Effector memory CD8-positive, alpha-beta T cell (primary cell): ENCODE measurements around the gene ABR.
"Not testable (repeated sequence)": the region's sequence is repeated elsewhere in the genome, so short reads cannot be mapped to it uniquely, and the experiment has no call there.

Experiments used
- ATAC-seq: fragments of 150-1000 bp; cut with Tn5 transposase; replicated peaks from 2 replicates; pipeline ENCODE4 v1.10.0; 2021; ENCODE audit warnings: mild to moderate bottlenecking, moderate library complexity
- DNase-seq, 3 experiments: peaks; one replicate each; pipeline ENCODE4 v3.0.0; 2021
- H3K27ac Mint-ChIP-seq, 2 donors: one replicate each; pipeline ENCODE4 v1.8.0; 2022; ENCODE audit warnings: mild to moderate bottlenecking in 2 of 2, mixed read lengths in 2 of 2, moderate library complexity in 2 of 2
- H3K27me3 Mint-ChIP-seq, 2 donors: one replicate each; pipeline ENCODE4 v1.8.0; 2022; ENCODE audit warnings: mixed read lengths in 2 of 2
- H3K36me3 Mint-ChIP-seq: one replicate; pipeline ENCODE4 v1.8.0; 2022; ENCODE audit warnings: mild to moderate bottlenecking, moderate library complexity, mixed read lengths; ENCODE audit not compliant: insufficient read depth
- H3K4me1 Mint-ChIP-seq, 2 donors: one replicate each; pipeline ENCODE4 v1.8.0; 2022; ENCODE audit warnings: low read depth in 2 of 2, mixed read lengths in 2 of 2
- H3K4me3 Mint-ChIP-seq, 2 donors: one replicate each; pipeline ENCODE4 v1.8.0; 2022; ENCODE audit warnings: mild to moderate bottlenecking in 2 of 2, mixed read lengths in 2 of 2, moderate library complexity in 2 of 2
- H3K9me3 Mint-ChIP-seq, 2 donors: one replicate each; pipeline ENCODE4 v1.8.0; 2022; ENCODE audit warnings: mixed read lengths in 2 of 2

The ABR gene

DNA sequence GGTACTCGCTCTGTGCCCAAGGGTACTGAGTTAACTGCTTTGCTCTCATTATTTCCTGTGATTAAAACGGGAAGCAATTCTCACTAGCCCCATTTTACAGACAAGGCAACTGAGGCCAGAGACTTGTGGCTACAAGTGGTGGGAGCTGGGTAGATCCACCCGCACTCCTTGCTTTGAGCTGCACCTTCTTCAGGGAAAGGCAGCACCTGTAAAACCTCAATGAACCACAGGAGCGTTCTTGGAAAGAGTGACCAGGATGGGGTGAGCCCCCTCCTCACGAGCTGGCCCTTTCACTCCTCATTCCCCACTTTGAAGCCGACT is 102.8 kb downstream of the ABR start:
- H3K9me3 Mint-ChIP-seq = no peaks in the 10 kb centered on the region
- H3K27me3 Mint-ChIP-seq = no peaks in the 10 kb centered on the region
- peaks cover 12% of the 10 kb centered on the region for H3K36me3 Mint-ChIP-seq
- DNase-seq (no peak), ATAC-seq (no peak)
- peak overlapping the region in 1 of 2 donors; percentile 60 for H3K27ac Mint-ChIP-seq
- H3K4me3 Mint-ChIP-seq = no peak overlapping the region
- peaks cover 3 to 20% of the 10 kb centered on the region in 2 donors for H3K4me1 Mint-ChIP-seq

DNA sequence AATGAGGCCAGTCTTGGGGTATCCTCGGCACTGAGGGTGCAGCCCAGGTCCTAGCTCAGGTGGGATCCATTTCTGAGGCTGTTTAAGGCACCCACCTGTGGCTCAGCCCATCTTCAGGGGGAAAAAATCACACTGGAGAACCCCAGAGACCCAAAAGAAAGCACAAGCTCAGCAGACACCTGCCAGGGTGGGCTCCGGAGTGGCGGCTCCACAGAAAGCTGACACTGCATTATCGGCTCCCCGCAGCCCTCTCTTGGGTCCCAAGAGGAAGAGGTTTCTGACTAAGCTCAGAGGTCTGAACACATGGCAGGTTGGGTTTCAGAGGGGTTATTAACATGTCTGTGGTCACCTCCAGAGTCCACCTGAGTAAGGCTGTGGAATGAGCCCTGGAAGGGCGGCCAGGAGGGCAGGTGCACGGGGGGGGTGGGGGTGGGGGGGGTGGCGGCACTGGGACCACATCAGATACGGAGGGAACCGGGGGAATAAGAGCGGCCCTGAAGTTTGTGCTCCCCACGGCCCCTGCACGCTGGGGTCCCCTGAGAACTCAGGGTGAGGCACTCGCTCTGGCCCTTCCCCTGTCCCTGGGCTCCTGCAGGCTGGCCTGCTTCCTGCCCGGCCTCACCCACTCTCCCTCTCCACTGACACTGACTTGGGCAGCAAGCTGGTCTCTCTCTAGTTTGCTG is 103.3 kb downstream of the ABR start:
- Mint-ChIP-seq H3K9me3 (no peaks in the 10 kb centered on the region), H3K27ac (peak overlapping the region in 1 of 2 donors; percentile 60), H3K27me3 (no peaks in the 10 kb centered on the region), H3K4me1 (peaks cover 3 to 22% of the 10 kb centered on the region in 2 donors), H3K4me3 (no peak overlapping the region), H3K36me3 (peaks cover 16% of the 10 kb centered on the region)
- DNase-seq (no peak), ATAC-seq (no peak)

DNA sequence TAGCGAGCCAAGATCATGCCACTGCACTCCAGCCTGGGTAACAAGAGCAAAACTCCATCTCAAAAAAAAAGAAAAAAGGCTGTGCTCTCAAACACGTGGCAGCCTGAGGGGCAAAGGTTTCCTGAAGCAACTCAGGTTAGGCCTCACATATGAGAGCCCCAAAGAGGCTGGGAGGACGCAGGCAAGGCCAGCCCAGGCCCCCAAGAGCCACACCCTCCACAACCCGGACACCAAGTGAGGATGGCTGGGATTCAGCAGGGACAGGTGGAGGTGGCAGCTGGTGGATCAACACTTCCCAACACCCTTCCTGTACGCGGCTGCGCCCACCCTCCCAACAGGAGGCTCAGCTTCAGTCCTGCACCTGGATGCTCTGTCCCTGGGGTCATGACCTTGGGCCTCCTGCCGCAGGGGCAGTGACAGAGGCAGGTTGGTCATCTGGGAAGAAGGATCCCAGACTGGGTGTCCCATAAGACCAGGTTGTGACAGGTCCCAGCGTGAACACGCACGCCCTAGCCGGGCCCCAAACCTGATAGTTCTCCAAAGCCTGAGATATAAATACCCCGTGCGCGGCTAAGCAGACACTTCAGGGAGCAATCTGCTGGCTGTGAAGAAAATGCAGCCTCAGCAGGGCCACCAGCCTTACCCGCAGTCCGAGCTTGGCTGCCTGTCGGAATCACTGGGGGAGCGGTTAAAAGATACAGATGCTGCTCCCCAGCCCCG is 104.7 kb downstream of the ABR start:
- H3K9me3 Mint-ChIP-seq = no peaks in the 10 kb centered on the region
- H3K27me3 Mint-ChIP-seq = no peaks in the 10 kb centered on the region
- H3K4me3 Mint-ChIP-seq = no peak overlapping the region
- ATAC-seq = no peak
- no peak for DNase-seq
- peaks cover 23% of the 10 kb centered on the region for H3K36me3 Mint-ChIP-seq
- H3K27ac Mint-ChIP-seq = peak overlapping the region in 1 of 2 donors; percentile 46
- H3K4me1 Mint-ChIP-seq = peaks cover 0 to 22% of the 10 kb centered on the region in 2 donors

DNA sequence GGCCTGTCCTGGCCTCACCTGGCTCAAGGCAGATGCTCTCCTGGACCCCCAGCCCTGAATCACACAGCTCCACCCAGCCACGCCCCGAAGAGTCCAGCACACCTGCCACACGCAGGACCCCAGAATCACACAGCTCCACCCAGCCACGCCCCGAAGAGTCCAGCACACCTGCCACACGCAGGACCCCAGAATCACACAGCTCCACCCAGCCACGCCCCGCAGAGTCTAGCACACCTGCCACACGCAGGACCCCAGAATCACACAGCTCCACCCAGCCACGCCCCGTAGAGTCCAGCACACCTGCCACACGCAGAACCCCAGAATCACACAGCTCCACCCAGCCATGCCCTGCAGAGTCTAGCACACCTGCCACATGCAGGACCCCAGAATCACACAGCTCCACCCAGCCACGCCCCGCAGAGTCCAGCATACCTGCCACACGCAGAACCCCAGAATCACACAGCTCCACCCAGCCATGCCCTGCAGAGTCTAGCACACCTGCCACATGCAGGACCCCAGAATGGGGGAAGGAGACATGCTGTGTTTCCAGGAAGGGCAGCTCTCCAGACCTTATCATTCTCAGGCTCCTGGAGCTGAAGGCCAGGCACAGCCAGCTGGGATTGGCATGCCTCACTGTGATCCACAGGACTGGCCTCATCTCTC is 105.7 kb downstream of the ABR start:
- H3K27me3 Mint-ChIP-seq, H3K9me3 Mint-ChIP-seq, DNase-seq, ATAC-seq, H3K4me3 Mint-ChIP-seq: not testable (repeated sequence)
- Mint-ChIP-seq H3K36me3 (peaks cover 33% of the 10 kb centered on the region), H3K4me1 (peaks cover 0 to 22% of the 10 kb centered on the region in 2 donors), H3K27ac (peak overlapping the region; percentile 19 to 46)

DNA sequence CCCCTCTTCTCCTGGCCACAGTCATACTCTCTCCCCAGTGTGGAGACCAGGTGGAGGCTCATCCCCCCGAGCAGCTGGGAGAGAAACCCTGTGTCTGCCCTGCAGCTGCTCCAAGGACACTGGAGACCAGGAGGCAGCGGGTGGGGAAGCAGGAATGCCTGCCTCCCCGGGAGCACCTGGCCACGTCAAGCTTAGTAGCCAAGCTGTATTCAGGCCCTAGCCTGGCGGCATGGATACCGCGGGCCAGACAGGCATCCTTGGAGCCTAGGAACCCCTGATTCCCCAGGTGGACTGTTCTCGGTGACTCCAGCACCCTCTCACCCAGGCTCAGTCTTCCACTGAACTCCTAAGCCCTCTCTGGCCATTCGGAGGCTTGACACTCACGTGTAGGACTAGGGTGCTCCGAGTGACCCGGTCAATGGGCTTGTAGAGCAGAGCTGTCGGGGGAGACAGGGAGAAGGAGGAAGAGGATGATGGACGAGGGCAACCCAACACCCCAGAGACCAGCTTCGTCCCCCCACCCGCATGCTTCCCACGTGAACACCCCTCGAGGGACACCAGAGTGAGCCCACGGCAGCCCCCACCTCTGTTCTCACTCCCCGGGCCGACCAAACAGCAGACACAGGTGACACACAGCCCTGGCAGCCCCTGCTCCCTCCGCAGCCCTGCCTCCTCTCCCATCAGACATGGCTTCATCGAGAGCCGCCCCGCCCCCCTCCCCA is 106.4 kb downstream of the ABR start:
- Mint-ChIP-seq H3K4me1 (peaks cover 0 to 20% of the 10 kb centered on the region in 2 donors), H3K36me3 (peaks cover 37% of the 10 kb centered on the region), H3K9me3 (no peaks in the 10 kb centered on the region), H3K27ac (peak overlapping the region in 1 of 2 donors; percentile 19), H3K4me3 (no peak overlapping the region), H3K27me3 (no peaks in the 10 kb centered on the region)
- ATAC-seq = no peak
- no peak for DNase-seq

DNA sequence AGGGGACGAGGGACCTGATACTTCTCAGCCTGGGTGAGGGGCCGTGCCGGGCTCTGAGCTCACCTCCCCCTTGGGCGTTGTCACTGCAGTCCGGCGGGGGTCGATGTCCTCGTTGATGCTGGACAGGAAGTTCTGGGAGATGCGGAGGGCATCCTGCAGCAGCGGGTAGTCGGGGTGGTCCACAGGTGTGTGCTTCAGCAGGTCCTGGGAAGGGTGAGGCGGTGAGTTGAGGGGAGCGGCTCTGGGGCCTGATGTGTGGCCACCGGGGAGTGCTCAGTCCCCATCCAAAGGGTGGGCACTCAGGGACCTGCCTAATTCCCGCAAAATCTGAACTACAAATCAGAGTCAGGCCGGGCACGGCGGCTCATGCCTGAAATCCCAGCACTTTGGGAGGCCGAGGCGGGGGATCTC is 107.2 kb downstream of the ABR start:
- DNase-seq (no peak), ATAC-seq (no peak)
- Mint-ChIP-seq H3K27ac (no peak overlapping the region), H3K36me3 (peaks cover 37% of the 10 kb centered on the region), H3K9me3 (no peaks in the 10 kb centered on the region), H3K4me3 (no peak overlapping the region), H3K4me1 (peaks cover 0 to 16% of the 10 kb centered on the region in 2 donors), H3K27me3 (no peaks in the 10 kb centered on the region)

DNA sequence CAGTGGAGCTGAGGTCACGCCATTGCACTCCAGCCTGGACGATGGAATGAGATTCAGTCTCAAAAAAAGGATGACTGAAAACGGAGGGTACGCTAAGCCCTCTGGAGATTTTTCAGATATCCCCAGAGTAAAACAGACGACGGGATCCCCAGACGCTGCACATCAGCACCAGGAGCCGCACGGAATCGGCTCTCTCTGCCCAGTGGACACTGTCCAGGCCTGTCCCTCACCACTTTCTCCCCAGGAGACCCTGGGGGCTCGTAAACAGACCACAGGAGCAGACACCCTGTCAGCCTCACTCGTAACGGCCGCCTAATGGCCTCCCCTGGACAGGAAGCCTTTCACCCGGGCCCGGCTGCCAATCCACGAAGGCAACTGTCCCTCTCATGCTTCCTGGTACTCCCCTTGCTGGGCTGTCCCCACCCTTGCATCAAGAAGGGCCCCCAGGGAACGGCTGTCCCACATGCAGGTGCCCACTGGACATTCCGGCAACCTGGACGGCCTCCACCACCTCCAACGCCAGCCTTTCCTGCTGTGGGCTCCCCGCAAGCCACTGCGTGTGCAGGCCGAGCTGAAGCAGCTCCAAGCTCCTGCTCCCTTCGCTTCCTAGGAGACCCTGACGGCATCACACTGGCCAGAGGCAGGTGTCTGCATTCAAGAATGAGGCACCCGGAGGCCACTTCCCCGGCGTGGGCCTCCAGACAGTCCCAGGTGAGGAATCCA is 108.5 kb downstream of the ABR start:
- DNase-seq (no peak), ATAC-seq (no peak)
- Mint-ChIP-seq H3K4me3 (no peak overlapping the region), H3K9me3 (peaks cover 2% of the 10 kb centered on the region in 2 donors), H3K27ac (no peak overlapping the region), H3K4me1 (peaks cover 0 to 13% of the 10 kb centered on the region in 2 donors), H3K27me3 (no peaks in the 10 kb centered on the region), H3K36me3 (peaks cover 43% of the 10 kb centered on the region)

DNA sequence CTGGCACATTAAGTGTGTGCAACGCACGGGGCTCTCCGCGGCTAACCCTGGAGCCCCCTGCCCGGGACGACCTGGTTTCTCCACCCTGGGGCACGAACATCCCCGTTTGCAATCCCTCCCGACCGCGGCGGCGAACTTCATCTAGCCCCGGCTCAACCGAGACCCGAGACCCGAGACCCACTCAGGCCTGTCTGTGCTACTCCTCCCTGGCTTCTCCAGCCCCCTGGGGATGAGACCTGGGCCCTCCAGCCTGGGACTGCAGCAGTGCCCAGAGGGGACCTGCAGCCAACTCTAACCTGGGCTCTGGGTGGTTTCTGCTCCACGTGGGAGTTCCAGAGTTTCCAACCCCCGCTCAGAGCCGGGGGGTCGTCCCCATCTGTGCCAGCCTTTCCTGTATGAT is 109.4 kb downstream of the ABR start:
- Mint-ChIP-seq H3K27me3 (no peaks in the 10 kb centered on the region), H3K4me1 (peaks cover 0 to 10% of the 10 kb centered on the region in 2 donors), H3K4me3 (no peak overlapping the region), H3K36me3 (peaks cover 52% of the 10 kb centered on the region), H3K9me3 (peaks cover 2 to 10% of the 10 kb centered on the region in 2 donors), H3K27ac (no peak overlapping the region)
- no peak for DNase-seq
- ATAC-seq = no peak

DNA sequence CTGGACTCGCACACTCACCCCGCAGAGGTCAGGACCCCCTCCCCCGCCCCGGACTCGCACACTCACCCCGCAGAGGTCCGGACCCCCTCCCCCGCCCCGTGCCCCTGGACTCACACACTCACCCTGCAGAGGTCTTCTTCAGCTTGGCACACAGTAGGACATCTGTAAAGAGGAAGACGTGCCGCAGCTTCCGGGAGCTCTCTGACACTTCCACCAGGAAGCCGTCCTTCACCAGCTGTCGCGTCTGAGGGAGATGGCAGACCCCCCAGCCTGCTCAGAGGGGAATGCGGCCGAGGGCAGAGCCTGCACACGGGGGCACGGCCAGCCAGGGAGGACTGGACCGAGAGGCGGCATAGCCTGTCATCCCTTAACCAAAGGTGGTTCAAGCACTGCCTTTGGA is 109.9 kb downstream of the ABR start:
- Mint-ChIP-seq H3K27me3 (no peaks in the 10 kb centered on the region), H3K9me3 (peaks cover 2 to 10% of the 10 kb centered on the region in 2 donors), H3K27ac (no peak overlapping the region), H3K4me3 (no peak overlapping the region), H3K4me1 (peaks cover 0 to 10% of the 10 kb centered on the region in 2 donors), H3K36me3 (peaks cover 52% of the 10 kb centered on the region)
- ATAC-seq (no peak), DNase-seq (no peak)

DNA sequence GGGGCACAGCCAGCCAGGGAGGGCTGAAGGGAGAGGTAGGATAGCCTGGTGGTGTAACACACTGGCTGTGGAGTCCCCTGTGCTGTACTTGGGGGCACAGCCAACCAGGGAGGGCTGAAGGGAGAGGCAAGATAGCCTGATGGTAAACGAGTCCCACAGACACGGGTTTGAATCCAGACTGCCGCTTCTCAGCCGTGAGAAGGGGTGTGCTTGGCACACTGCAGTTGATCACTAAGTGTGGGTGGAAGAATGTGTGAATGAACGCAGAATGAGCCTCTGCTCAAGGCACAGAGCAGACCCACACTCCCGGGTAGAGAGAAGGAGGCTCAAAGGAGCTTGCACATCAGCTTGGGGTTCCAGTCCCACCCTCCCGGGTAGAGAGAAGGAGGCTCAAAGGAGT is 111.4 kb downstream of the ABR start:
- Mint-ChIP-seq H3K27ac (no peak overlapping the region), H3K4me3 (no peak overlapping the region), H3K27me3 (no peaks in the 10 kb centered on the region), H3K9me3 (peaks cover 2 to 10% of the 10 kb centered on the region in 2 donors), H3K36me3 (peaks cover 52% of the 10 kb centered on the region), H3K4me1 (peaks cover 0 to 6% of the 10 kb centered on the region in 2 donors)
- ATAC-seq (no peak), DNase-seq (no peak)

DNA sequence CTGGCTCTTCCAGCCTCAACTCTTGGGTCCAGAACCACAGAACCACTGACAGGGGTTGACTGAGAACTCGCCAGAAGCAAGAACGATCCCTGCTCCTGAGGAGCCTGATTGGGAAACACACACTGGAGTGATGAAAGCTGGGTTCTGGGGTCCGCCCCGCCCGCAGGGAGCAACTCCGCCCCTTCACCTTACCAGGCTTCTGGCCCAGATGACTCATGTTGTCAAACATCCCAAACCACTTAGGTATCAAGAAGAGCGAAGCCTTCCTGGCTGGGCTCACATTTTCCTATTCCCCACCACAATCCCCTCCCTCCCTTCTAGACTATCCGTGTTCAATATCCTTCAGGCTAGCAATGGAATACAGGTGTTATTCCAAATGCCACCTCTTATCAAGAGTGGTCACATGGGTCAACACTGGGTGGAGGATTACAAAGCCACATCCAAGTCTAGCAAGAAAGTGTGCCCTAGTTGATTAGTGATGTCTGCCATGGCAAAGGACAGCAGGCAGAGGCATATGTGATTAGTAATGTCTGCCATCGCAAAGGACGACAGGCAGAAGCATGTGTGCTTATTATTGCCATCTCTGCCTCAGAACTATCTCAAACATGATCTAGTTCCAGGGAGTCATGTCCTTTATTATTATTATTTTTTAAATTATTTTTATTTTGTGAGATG is 112.4 kb downstream of the ABR start:
- Mint-ChIP-seq H3K4me3 (no peak overlapping the region), H3K36me3 (peaks cover 52% of the 10 kb centered on the region), H3K9me3 (peaks cover 2 to 10% of the 10 kb centered on the region in 2 donors), H3K27me3 (no peaks in the 10 kb centered on the region), H3K4me1 (peaks cover 0 to 6% of the 10 kb centered on the region in 2 donors), H3K27ac (peak overlapping the region in 1 of 2 donors; percentile 44)
- no peak for ATAC-seq
- no peak for DNase-seq

DNA sequence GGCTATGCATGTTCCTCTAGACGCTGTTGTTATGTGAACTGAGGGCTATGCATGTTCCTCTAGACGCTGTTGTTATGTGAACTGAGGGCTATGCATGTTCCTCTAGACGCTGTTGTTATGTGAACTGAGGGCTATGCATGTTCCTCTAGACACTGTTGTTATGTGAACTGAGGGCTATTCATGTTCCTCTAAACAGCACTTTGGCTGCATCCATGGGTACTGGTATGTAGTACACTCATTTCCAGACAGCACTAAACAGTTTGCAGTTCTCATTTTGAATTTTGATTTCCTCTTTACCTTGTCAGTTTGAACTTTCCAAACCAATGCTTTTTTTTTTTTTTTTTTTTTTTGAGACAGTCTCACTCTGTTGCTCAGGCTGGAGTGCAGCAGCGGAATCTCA is 114.4 kb downstream of the ABR start:
- not testable (repeated sequence) for H3K27ac Mint-ChIP-seq, DNase-seq, H3K9me3 Mint-ChIP-seq, ATAC-seq, H3K27me3 Mint-ChIP-seq, H3K4me3 Mint-ChIP-seq, H3K4me1 Mint-ChIP-seq
- H3K36me3 Mint-ChIP-seq = peaks cover 44% of the 10 kb centered on the region
